Thyroid gland (tissue), 4 donors: ENCODE measurements around the gene OXSR1. TPM values are rescaled to one million over a fixed set of nuclear protein-coding genes. Genes with fewer than 3 reads are reported as not detected.

Experiments
- DNase-seq, 2 donors: peaks; one replicate each; pipeline ENCODE4 v3.0.0-alpha.2; 2019
- H3K27ac ChIP-seq, 3 donors: fragments of 200-600 bp; sonication (generic); 1 replicate in 2 of 3; 2 replicates in 1 of 3; pipeline ENCODE4 v1.5.1; 2016 to 2019; ENCODE audit warnings: mild to moderate bottlenecking in 1 of 3, moderate library complexity in 1 of 3
- H3K27me3 ChIP-seq: fragments of 200-600 bp; sonication (generic); one replicate; pipeline ENCODE4 v1.5.1; 2019
- H3K36me3 ChIP-seq, 2 donors: fragments of 200-600 bp; sonication (generic); one replicate each; pipeline ENCODE4 v1.5.1; 2016 to 2019
- H3K4me1 ChIP-seq, 2 donors: fragments of 200-600 bp; sonication (generic); one replicate each; pipeline ENCODE4 v1.5.1; 2017 to 2019
- H3K4me3 ChIP-seq, 3 donors: fragments of 200-600 bp; sonication (generic); replicated peaks in 1 of 3; 1 replicate in 2 of 3; 2 replicates in 1 of 3; pipeline ENCODE4 v1.5.1; 2016; ENCODE audit warnings: mild to moderate bottlenecking in 1 of 3
- H3K9me3 ChIP-seq: fragments of 200-600 bp; sonication (generic); one replicate; pipeline ENCODE4 v1.5.1; 2017
- CTCF ChIP-seq, 6 experiments: fragments of 200-600 bp in 3 of 6; fragments of 450-650 bp in 3 of 6; sonication (generic) in 3 of 6; IDR thresholded peaks; one replicate each; pipeline ENCODE4 v1.5.1; 2016 to 2019; ENCODE audit warnings: antibody characterized with exemption in 6 of 6, mild to moderate bottlenecking in 2 of 6, inconsistent platforms in 1 of 6, moderate library complexity in 1 of 6
- POLR2A ChIP-seq, 2 donors: fragments of 450-650 bp; IDR thresholded peaks; one replicate each; pipeline ENCODE4 v1.6.1; 2017; ENCODE audit warnings: antibody characterized with exemption in 2 of 2, mild to moderate bottlenecking in 2 of 2, moderate library complexity in 1 of 2
- WGBS, 2 donors: methylation state at CpG; one replicate each; pipeline ENCODE4 v1.1.5; 2017; 5-methylcytosine and 5-hydroxymethylcytosine counted together
- intact Hi-C: fragments of 100-400 bp; cut with DNase I; formaldehyde crosslinking; loops from one replicate; pipeline ENCODE4 v1.15.1; 2023
- total RNA-seq, 4 donors: library from RNA; depleted of rRNA; stranded (reverse); fragments of >200 nt; gene quantifications; one replicate each; pipeline ENCODE4 v1.2.3, GENCODE V29; 2016

Gene OXSR1
- total RNA-seq, 4 donors from 2014 or later, result 32.0 to 40.5 (median 37.9) TPM

GRCh38 chr3:38245930-38246329 lies 80.6 kb downstream of the OXSR1 start:
- Histone ChIP-seq H3K4me3 (no peak overlapping the region), H3K9me3 (no peaks in the 10 kb centered on the region), H3K27me3 (no peaks in the 10 kb centered on the region), H3K36me3 (peaks cover 0 to 8% of the 10 kb centered on the region in 2 donors), H3K4me1 (no peaks in the 10 kb centered on the region), H3K27ac (no peak overlapping the region)
- DNase-seq, result no peak
- TF ChIP-seq CTCF (IDR thresholded peaks at IDR 0.05) (no peak), POLR2A (IDR thresholded peaks at IDR 0.05) (no peak)
- WGBS, 2 donors, result 96 to 99% methylated on average over 4 of the region's 4 CpGs
- intact Hi-C loops, result no loop called here

DNA sequence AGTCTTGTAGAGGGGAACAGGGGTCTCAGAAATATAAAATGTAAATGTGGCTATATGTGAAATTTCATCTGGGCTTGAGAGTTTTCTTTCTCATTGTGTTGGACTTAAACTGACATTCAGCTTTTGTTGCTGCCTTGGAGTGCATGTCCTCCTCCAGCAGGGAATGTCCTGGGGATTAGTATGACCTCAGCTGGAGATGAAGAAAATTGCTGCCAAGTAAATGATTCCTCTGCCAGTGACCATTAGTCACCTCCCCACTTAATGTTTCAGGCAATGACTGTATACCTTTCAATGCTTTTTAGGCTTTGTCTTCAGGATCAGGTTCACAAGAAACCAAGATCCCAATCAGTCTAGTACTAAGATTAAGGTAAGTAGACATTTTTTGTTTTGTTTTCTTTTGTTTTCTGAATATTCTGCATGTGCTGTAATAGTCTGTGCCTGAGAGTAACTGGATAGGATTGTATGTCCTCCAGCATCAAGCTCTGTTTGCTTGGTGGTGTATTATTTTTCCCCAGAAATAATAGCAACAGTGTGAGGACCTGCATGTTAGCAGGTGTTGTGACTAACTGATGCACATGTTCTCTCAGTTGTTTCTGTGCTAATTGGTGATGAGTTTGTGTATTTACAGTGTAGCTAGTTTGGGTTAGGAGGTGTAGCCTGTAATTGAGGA lies 82.2 kb downstream of the OXSR1 start:
- no peaks in the 10 kb centered on the region for H3K9me3 ChIP-seq
- TF ChIP-seq CTCF (IDR thresholded peaks at IDR 0.05) (peak in 1 of 6 experiments; percentile 11), POLR2A (IDR thresholded peaks at IDR 0.05) (no peak)

GRCh38 chr3:38250198-38250597 lies 84.9 kb downstream of the OXSR1 start:
- TF ChIP-seq POLR2A (IDR thresholded peaks at IDR 0.05), result no peak
- no peak for TF ChIP-seq CTCF (IDR thresholded peaks at IDR 0.05)
- Histone ChIP-seq H3K9me3 (no peaks in the 10 kb centered on the region), H3K36me3 (peaks cover 21 to 29% of the 10 kb centered on the region in 2 donors), H3K27me3 (no peaks in the 10 kb centered on the region), H3K4me3 (no peak overlapping the region), H3K27ac (no peak overlapping the region), H3K4me1 (no peaks in the 10 kb centered on the region)
- 93 to 100% methylated on average over 2 of the region's 2 CpGs for WGBS, 2 donors
- intact Hi-C loops, result no loop called here
- DNase-seq, result no peak

More for the DNA sequence above, 82.2 kb downstream of the OXSR1 start:
- Histone ChIP-seq H3K36me3 (peaks cover 8 to 10% of the 10 kb centered on the region in 2 donors), H3K27ac (no peak overlapping the region), H3K4me3 (no peak overlapping the region), H3K27me3 (no peaks in the 10 kb centered on the region), H3K4me1 (no peaks in the 10 kb centered on the region)
- no peak for DNase-seq
- intact Hi-C loops, result no loop called here

GRCh38 chr3:38251197-38251596 lies 85.9 kb downstream of the OXSR1 start:
- peaks cover 21 to 25% of the 10 kb centered on the region in 2 donors for H3K36me3 ChIP-seq
- no peak overlapping the region for H3K4me3 ChIP-seq
- DNase-seq, result no peak
- intact Hi-C loops, result no loop called here
- no peak for TF ChIP-seq POLR2A (IDR thresholded peaks at IDR 0.05)
- no peak for TF ChIP-seq CTCF (IDR thresholded peaks at IDR 0.05)
- H3K9me3 ChIP-seq, result no peaks in the 10 kb centered on the region
- H3K27me3 ChIP-seq, result no peaks in the 10 kb centered on the region
- 89 to 91% methylated on average over 4 of the region's 4 CpGs for whole genome bisulfite sequencing, 2 donors
- no peak overlapping the region for H3K27ac ChIP-seq
- H3K4me1 ChIP-seq, result no peaks in the 10 kb centered on the region

- TF ChIP-seq POLR2A (IDR thresholded peaks at IDR 0.05) (no peak), CTCF (IDR thresholded peaks at IDR 0.05) (no peak)
- no peak for DNase-seq
- 94 to 97% methylated on average over 4 of the region's 4 CpGs for WGBS, 2 donors
- Histone ChIP-seq H3K9me3 (no peaks in the 10 kb centered on the region), H3K36me3 (peaks cover 21% of the 10 kb centered on the region in 2 donors), H3K27me3 (no peaks in the 10 kb centered on the region), H3K4me3 (no peak overlapping the region), H3K4me1 (no peaks in the 10 kb centered on the region), H3K27ac (no peak overlapping the region)
- intact Hi-C loops, result no loop called here
Observed at GRCh38 chr3:38253704-38254103, 88.4 kb downstream of the OXSR1 start.
